Measurements from ENCODE around the gene PRDM15. TPM values are rescaled to one million over a fixed set of nuclear protein-coding genes. Genes with fewer than 3 reads are reported as not detected.
"Not testable (repeated sequence)": the region's sequence is repeated elsewhere in the genome, so short reads cannot be mapped to it uniquely, and the experiment has no call there.

Gene PRDM15
- total RNA-seq, 6 experiments from 2014 or later: 3.4 to 4.9 (median 4.0) TPM

DNA sequence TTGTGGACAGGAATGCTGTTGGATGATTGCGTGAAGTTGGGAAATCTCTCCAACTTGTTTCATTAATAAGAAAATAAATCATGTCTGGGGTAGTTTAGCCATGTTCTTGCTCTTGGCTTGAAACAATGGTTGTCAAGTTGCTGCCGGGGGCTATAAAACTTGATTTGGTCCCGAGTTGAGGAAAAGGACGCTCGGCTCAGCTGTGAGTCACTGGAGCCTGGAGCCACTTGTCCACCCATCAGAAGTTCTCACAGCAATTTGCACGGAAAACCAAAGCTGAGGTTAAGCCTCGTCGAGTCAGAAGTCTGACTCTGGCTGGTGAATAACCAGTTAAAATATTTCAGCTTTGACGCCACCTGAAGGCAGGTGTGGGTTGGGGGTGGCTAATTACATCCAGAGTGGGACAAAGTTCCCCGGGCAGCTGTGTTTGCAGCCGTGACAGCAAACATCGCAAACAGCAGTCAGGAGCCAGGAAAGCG lies 92.6 kb downstream of the PRDM15 start:
- peak overlapping the region; percentile 74 for H3K27ac Mint-ChIP-seq
- DNase-seq: peak; percentile 97
- peaks cover 5% of the 10 kb centered on the region for H3K9me3 Mint-ChIP-seq
- H3K4me1 Mint-ChIP-seq (ENCODE audit: low read depth): peaks cover 43% of the 10 kb centered on the region
- peaks cover 10% of the 10 kb centered on the region for H3K27me3 Mint-ChIP-seq (ENCODE audit: insufficient read depth)
- H3K4me3 Mint-ChIP-seq: peak overlapping the region; percentile 46
- TF ChIP-seq, protein P1, sequence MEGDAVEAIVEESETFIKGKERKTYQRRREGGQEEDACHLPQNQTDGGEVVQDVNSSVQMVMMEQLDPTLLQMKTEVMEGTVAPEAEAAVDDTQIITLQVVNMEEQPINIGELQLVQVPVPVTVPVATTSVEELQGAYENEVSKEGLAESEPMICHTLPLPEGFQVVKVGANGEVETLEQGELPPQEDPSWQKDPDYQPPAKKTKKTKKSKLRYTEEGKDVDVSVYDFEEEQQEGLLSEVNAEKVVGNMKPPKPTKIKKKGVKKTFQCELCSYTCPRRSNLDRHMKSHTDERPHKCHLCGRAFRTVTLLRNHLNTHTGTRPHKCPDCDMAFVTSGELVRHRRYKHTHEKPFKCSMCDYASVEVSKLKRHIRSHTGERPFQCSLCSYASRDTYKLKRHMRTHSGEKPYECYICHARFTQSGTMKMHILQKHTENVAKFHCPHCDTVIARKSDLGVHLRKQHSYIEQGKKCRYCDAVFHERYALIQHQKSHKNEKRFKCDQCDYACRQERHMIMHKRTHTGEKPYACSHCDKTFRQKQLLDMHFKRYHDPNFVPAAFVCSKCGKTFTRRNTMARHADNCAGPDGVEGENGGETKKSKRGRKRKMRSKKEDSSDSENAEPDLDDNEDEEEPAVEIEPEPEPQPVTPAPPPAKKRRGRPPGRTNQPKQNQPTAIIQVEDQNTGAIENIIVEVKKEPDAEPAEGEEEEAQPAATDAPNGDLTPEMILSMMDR (IDR thresholded peaks at IDR 0.05): no peak; the same call in 1 of the 2 replicates
- peaks cover 5% of the 10 kb centered on the region for H3K36me3 Mint-ChIP-seq (ENCODE audit: low read depth)

DNA sequence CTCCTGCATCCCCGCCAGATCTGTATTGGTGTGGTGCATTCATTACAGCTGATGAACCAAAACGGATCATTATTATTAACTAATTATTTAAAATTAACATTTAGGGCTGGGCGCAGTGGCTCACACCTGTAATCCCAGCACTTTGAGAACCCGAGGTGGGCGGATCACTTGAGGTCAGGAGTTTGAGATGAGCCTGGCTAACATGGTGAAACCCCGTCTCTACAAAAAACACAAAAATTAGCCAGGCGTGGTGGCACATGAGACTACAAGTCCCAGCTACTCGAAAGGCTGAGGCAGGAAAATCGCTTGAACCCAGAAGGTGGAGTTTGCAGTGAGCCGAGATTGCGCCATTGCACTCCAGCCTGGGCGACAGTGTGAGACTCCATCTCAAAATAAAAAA lies 93.9 kb downstream of the PRDM15 start:
- not testable (repeated sequence) for DNase-seq; H3K9me3 Mint-ChIP-seq; H3K36me3 Mint-ChIP-seq (ENCODE audit: low read depth); H3K27ac Mint-ChIP-seq; H3K4me3 Mint-ChIP-seq
- peaks cover 14% of the 10 kb centered on the region for H3K27me3 Mint-ChIP-seq (ENCODE audit: insufficient read depth)
- H3K4me1 Mint-ChIP-seq (ENCODE audit: low read depth): peaks cover 43% of the 10 kb centered on the region

DNA sequence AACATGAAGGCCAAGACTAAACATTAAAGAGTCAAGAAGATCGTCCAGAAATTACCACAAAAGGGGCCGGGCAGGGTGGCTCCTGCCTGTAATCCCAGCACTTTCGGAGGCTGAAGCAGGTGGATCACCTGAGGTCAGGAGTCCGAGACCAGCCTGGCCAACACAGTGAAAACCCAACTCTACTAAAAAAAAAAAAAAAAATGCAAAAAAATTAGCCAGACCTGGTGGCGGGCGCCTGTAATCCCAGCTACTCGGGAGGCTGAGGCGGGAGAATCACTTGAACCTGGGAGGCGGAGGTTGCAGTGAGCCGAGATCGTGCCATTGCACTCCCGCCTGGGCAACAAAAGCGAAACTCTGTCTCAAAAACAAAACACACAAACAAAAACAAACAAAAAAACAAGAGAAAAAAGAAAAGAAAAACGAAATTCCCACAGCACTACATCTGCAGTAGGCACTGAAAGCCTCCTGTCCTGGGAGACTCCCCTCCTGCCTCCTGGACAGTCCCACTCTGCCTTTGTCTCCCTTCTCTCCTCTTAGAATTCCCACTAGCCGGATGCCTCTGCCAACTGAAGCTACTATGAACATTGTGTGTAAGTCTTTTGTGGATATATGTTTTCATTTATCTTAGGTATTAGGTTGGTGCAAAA lies 94.6 kb downstream of the PRDM15 start:
- Mint-ChIP-seq H3K9me3 (no peaks in the 10 kb centered on the region), H3K36me3 (ENCODE audit: low read depth) (no peaks in the 10 kb centered on the region; the same call in 1 of the 2 replicates), H3K4me1 (ENCODE audit: low read depth) (peaks cover 46% of the 10 kb centered on the region), H3K27me3 (ENCODE audit: insufficient read depth) (peaks cover 15% of the 10 kb centered on the region), H3K4me3 (no peak overlapping the region), H3K27ac (no peak overlapping the region)
- TF ChIP-seq, protein P1 (IDR thresholded peaks at IDR 0.05): no peak
- DNase-seq: no peak

DNA sequence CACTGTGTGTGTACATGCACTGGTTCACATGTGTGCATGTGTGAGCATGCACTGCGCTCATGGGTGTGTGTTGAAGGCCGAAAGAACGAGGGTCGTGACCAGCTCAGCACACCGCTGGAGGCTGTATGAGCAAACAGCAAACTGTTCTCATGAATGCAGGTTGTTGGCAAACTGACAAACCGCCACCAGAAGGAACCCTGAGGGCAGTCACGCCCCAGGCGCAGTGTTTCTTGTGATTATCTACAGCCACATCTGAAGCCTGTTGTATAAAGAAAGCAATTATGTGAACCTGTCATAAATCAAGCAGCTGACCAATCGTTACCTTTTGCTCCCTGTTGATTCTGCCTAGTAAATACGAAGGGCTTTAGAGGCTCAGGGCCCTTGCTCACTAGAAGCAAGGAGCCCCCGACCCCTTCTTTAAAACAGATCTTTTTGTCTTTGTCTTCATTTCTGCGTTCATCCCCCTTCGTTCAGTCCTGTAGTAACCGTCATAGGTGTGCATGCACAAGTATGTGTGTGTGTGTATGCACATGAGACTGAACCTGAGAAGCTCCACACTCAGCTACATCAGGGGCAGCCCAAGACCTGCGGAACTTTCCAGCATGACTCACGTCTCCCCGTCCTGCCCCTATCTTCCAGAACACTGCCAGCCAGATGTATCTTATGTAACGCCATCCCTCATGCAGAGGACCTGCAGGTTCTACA lies 95.5 kb downstream of the PRDM15 start:
- Mint-ChIP-seq H3K27ac (no peak overlapping the region; the same call in 1 of the 2 replicates), H3K36me3 (ENCODE audit: low read depth) (no peaks in the 10 kb centered on the region; the same call in 1 of the 2 replicates), H3K4me3 (no peak overlapping the region), H3K9me3 (no peaks in the 10 kb centered on the region), H3K27me3 (ENCODE audit: insufficient read depth) (peaks cover 14% of the 10 kb centered on the region), H3K4me1 (ENCODE audit: low read depth) (peaks cover 50% of the 10 kb centered on the region)
- TF ChIP-seq, protein P1 (IDR thresholded peaks at IDR 0.05): no peak
- peak; percentile 47 for DNase-seq

DNA sequence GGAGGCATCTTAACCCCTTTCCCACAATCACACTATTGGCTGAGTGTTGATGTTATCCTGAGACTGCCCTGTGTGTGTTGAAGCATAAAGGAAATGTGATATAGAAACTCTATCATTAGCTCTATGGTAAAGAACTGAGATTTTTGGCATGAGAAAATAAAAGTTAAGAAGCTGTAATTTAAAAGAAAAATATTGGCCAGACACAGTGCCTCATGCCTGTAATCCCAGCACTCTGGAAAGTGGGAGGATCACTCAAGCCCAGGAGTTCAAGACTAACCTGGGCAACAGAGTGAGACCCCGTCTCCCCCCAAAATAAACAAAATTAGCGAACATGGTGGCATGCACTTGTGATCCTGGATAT lies 98.1 kb downstream of the PRDM15 start:
- TF ChIP-seq, protein P1 (IDR thresholded peaks at IDR 0.05): no peak
- H3K36me3 Mint-ChIP-seq (ENCODE audit: low read depth): no peaks in the 10 kb centered on the region; the same call in 1 of the 2 replicates
- no peaks in the 10 kb centered on the region for H3K9me3 Mint-ChIP-seq
- peaks cover 40% of the 10 kb centered on the region for H3K4me1 Mint-ChIP-seq (ENCODE audit: low read depth)
- peaks cover 8% of the 10 kb centered on the region for H3K27me3 Mint-ChIP-seq (ENCODE audit: insufficient read depth)
- H3K27ac Mint-ChIP-seq: no peak overlapping the region
- no peak overlapping the region for H3K4me3 Mint-ChIP-seq
- no peak for DNase-seq

Measured in HFFc6 (cell line).